ENCODE measurements around the gene MMP8.

DNA sequence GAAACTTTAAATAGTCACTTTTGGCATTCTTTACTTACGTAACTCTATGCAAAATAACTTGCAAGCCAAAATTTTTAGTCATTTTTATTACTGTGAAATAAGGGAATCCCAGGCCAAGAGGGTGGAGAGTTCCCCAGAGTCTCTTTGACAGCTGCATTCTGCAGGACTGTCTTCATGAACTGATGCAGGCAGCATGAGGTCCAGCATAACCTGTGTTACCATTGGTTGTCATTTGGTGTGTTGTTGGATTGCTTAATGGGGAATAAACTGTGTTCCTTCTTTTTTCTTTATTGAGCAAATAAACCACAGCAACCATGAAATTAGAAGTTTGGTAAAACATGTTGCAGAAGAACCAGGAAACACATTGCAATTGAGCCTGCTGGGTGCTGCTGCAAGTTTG lies 43.8 kb downstream of the MMP8 start:
- TF ChIP-seq CTCF (tag by site-specific recombination; IDR thresholded peaks at IDR 0.05): no peak
- no peak for TF ChIP-seq ZNF792 (tag by site-specific recombination; IDR thresholded peaks at IDR 0.05)
- TF ChIP-seq ZNF335 (tag by site-specific recombination; conservative IDR thresholded peaks at IDR 0.05): no peak
- no peak for TF ChIP-seq SCRT1 (tag by site-specific recombination; IDR thresholded peaks at IDR 0.05; ENCODE audit: borderline replicate concordance)
- no peak for TF ChIP-seq ZNF416 (tag by site-specific recombination; IDR thresholded peaks at IDR 0.05)
- TF ChIP-seq ZNF513 (tag by site-specific recombination; IDR thresholded peaks at IDR 0.05): no peak
- TF ChIP-seq, protein P1, sequence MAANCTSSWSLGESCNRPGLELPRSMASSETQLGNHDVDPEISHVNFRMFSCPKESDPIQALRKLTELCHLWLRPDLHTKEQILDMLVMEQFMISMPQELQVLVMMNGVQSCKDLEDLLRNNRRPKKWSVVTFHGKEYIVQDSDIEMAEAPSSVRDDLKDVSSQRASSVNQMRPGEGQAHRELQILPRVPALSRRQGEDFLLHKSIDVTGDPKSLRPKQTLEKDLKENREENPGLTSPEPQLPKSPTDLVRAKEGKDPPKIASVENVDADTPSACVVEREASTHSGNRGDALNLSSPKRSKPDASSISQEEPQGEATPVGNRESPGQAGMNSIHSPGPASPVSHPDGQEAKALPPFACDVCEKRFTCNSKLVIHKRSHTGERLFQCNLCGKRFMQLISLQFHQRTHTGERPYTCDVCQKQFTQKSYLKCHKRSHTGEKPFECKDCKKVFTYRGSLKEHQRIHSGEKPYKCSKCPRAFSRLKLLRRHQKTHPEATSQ (tag by site-specific recombination; IDR thresholded peaks at IDR 0.05): no peak
- TF ChIP-seq, protein P2, sequence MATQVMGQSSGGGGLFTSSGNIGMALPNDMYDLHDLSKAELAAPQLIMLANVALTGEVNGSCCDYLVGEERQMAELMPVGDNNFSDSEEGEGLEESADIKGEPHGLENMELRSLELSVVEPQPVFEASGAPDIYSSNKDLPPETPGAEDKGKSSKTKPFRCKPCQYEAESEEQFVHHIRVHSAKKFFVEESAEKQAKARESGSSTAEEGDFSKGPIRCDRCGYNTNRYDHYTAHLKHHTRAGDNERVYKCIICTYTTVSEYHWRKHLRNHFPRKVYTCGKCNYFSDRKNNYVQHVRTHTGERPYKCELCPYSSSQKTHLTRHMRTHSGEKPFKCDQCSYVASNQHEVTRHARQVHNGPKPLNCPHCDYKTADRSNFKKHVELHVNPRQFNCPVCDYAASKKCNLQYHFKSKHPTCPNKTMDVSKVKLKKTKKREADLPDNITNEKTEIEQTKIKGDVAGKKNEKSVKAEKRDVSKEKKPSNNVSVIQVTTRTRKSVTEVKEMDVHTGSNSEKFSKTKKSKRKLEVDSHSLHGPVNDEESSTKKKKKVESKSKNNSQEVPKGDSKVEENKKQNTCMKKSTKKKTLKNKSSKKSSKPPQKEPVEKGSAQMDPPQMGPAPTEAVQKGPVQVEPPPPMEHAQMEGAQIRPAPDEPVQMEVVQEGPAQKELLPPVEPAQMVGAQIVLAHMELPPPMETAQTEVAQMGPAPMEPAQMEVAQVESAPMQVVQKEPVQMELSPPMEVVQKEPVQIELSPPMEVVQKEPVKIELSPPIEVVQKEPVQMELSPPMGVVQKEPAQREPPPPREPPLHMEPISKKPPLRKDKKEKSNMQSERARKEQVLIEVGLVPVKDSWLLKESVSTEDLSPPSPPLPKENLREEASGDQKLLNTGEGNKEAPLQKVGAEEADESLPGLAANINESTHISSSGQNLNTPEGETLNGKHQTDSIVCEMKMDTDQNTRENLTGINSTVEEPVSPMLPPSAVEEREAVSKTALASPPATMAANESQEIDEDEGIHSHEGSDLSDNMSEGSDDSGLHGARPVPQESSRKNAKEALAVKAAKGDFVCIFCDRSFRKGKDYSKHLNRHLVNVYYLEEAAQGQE (tag by site-specific recombination; IDR thresholded peaks at IDR 0.05): no peak
- no peak for TF ChIP-seq ZNF473 (tag by site-specific recombination; IDR thresholded peaks at IDR 0.05)
- no peak for TF ChIP-seq ZNF600 (tag by site-specific recombination; IDR thresholded peaks at IDR 0.05)

Measured in HEK293 (cell line).